IPS DF 6.9 (cell line): ENCODE results near the gene MED8.
A peak's percentile ranks its signal among the peaks of the same experiment; 100 is the strongest.

Experiments
- DNase-seq: peaks from one replicate; pipeline ENCODE4 v3.0.0-alpha.2; 2013; ENCODE audit warnings: low read depth, low spot score
- H3K27ac ChIP-seq: one replicate; pipeline ENCODE4 v1.5.1; 2013; ENCODE audit warnings: low read length, control low read depth
- H3K27me3 ChIP-seq: 2 replicates; pipeline ENCODE4 v1.6.1; 2013; ENCODE audit warnings: mild to moderate bottlenecking, low read length; ENCODE audit not compliant: control insufficient read depth, insufficient read depth
- H3K36me3 ChIP-seq: 2 replicates; pipeline ENCODE4 v1.6.1; 2013; ENCODE audit warnings: low read length; ENCODE audit not compliant: control insufficient read depth, insufficient read depth
- H3K4me1 ChIP-seq: 2 replicates; pipeline ENCODE4 v1.6.1; 2013; ENCODE audit warnings: low read length; ENCODE audit not compliant: control insufficient read depth, insufficient read depth
- H3K4me3 ChIP-seq: 2 replicates; pipeline ENCODE4 v1.5.1; 2013; ENCODE audit warnings: mild to moderate bottlenecking, low read length
- H3K9me3 ChIP-seq: 2 replicates; pipeline ENCODE4 v1.6.1; 2013; ENCODE audit warnings: low read length, inconsistent platforms; ENCODE audit not compliant: control insufficient read depth, insufficient read depth
- WGBS: extraction: QIAGEN DNeasy Blood & Tissue Kit; methylation state at CpG from one replicate; pipeline ENCODE4 v1.1.7; 2013; ENCODE audit warnings: mixed read lengths, missing lambda C conversion rate; ENCODE audit not compliant: insufficient read length, insufficient coverage; 5-methylcytosine and 5-hydroxymethylcytosine counted together

The MED8 gene

GRCh38 chr1:43367904-43368645 lies 21.5 kb downstream of the MED8 start, which contains the start of gene ELOVL1:
Gene ELOVL1, minus strand, starts transcription at chr1:43368011. Its CDS starts 2,402 bp downstream, at chr1:43365609.
- Histone ChIP-seq H3K27ac (no peak within 1 kb of the TSS), H3K4me1 (peaks cover 5% of the 10 kb centered on the region; the same call in 1 of the 2 replicates), H3K4me3 (peak within 1 kb of the TSS; percentile 68; the same call in 1 of the 2 replicates), H3K27me3 (no peaks in the 10 kb centered on the region), H3K9me3 (no peaks in the 10 kb centered on the region), H3K36me3 (peaks cover 11% of the 10 kb centered on the region; the same call in 1 of the 2 replicates)
- DNase-seq, result no peak
- no CpG with 5 or more reads among the region's 58 CpGs for WGBS

GRCh38 chr1:43367026-43367903 lies 22.3 kb downstream of the MED8 start:
- Histone ChIP-seq H3K9me3 (no peaks in the 10 kb centered on the region), H3K4me1 (peaks cover 5% of the 10 kb centered on the region; the same call in 1 of the 2 replicates), H3K27me3 (no peaks in the 10 kb centered on the region), H3K4me3 (peak overlapping the region; percentile 53; the same call in 1 of the 2 replicates), H3K27ac (no peak overlapping the region), H3K36me3 (peaks cover 11% of the 10 kb centered on the region; the same call in 1 of the 2 replicates)
- no CpG with 5 or more reads among the region's 48 CpGs for WGBS
- no peak for DNase-seq

GRCh38 chr1:43366601-43367025 lies 23.0 kb downstream of the MED8 start:
- peaks cover 5% of the 10 kb centered on the region; the same call in 1 of the 2 replicates for H3K4me1 ChIP-seq
- no peak overlapping the region for H3K27ac ChIP-seq
- WGBS, result no CpG with 5 or more reads among the region's 5 CpGs
- peak overlapping the region; percentile 53; the same call in 1 of the 2 replicates for H3K4me3 ChIP-seq
- DNase-seq, result no peak
- no peaks in the 10 kb centered on the region for H3K27me3 ChIP-seq
- H3K9me3 ChIP-seq, result no peaks in the 10 kb centered on the region
- H3K36me3 ChIP-seq, result peaks cover 14% of the 10 kb centered on the region

- DNase-seq, result no peak
- no peak overlapping the region for H3K27ac ChIP-seq
- no peaks in the 10 kb centered on the region for H3K9me3 ChIP-seq
- no peak overlapping the region; the same call in 1 of the 2 replicates for H3K4me3 ChIP-seq
- H3K4me1 ChIP-seq, result peaks cover 5% of the 10 kb centered on the region; the same call in 1 of the 2 replicates
- H3K36me3 ChIP-seq, result peaks cover 19% of the 10 kb centered on the region
- WGBS, result no CpG with 5 or more reads among the region's 11 CpGs
- no peaks in the 10 kb centered on the region for H3K27me3 ChIP-seq
These were observed 23.4 kb downstream of the MED8 start for GRCh38 chr1:43366179-43366578.

- no peak for DNase-seq
- Histone ChIP-seq H3K9me3 (no peaks in the 10 kb centered on the region), H3K27ac (no peak overlapping the region), H3K36me3 (peaks cover 24% of the 10 kb centered on the region), H3K27me3 (no peaks in the 10 kb centered on the region), H3K4me3 (no peak overlapping the region), H3K4me1 (peaks cover 5% of the 10 kb centered on the region; the same call in 1 of the 2 replicates)
- WGBS, result no CpG with 5 or more reads among the region's 2 CpGs
These were observed 23.9 kb downstream of the MED8 start for GRCh38 chr1:43365678-43366077.

- Histone ChIP-seq H3K27me3 (no peaks in the 10 kb centered on the region), H3K27ac (no peak overlapping the region), H3K9me3 (no peaks in the 10 kb centered on the region), H3K36me3 (peaks cover 32% of the 10 kb centered on the region), H3K4me1 (peaks cover 9% of the 10 kb centered on the region; the same call in 1 of the 2 replicates), H3K4me3 (no peak overlapping the region)
- no peak for DNase-seq
- WGBS, result no CpG with 5 or more reads among the region's 5 CpGs
These were observed 25.6 kb downstream of the MED8 start for GRCh38 chr1:43363935-43364525.

GRCh38 chr1:43363283-43363934 lies 26.2 kb downstream of the MED8 start:
- peaks cover 7% of the 10 kb centered on the region; the same call in 1 of the 2 replicates for H3K4me1 ChIP-seq
- no CpG with 5 or more reads among the region's 9 CpGs for WGBS
- no peak for DNase-seq

GRCh38 chr1:43360616-43361015 lies 29.0 kb downstream of the MED8 start:
- Histone ChIP-seq H3K27me3 (no peaks in the 10 kb centered on the region), H3K4me1 (peaks cover 6% of the 10 kb centered on the region; the same call in 1 of the 2 replicates), H3K4me3 (no peak overlapping the region), H3K36me3 (peaks cover 32% of the 10 kb centered on the region), H3K27ac (no peak overlapping the region), H3K9me3 (no peaks in the 10 kb centered on the region)
- no CpG with 5 or more reads among the region's 4 CpGs for WGBS
- no peak for DNase-seq

More at GRCh38 chr1:43363283-43363934, 26.2 kb downstream of the MED8 start:
- Histone ChIP-seq H3K9me3 (no peaks in the 10 kb centered on the region), H3K4me3 (no peak overlapping the region), H3K36me3 (peaks cover 32% of the 10 kb centered on the region), H3K27ac (no peak overlapping the region), H3K27me3 (no peaks in the 10 kb centered on the region)

- DNase-seq, result no peak
- WGBS, result no CpG with 5 or more reads among the region's 11 CpGs
- H3K4me1 ChIP-seq, result peaks cover 6% of the 10 kb centered on the region; the same call in 1 of the 2 replicates
- H3K4me3 ChIP-seq, result peak overlapping the region; percentile 82; the same call in 1 of the 2 replicates
- no peaks in the 10 kb centered on the region for H3K27me3 ChIP-seq
- no peak overlapping the region for H3K27ac ChIP-seq
- H3K36me3 ChIP-seq, result peaks cover 32% of the 10 kb centered on the region
- H3K9me3 ChIP-seq, result no peaks in the 10 kb centered on the region
These were observed 29.9 kb downstream of the MED8 start for GRCh38 chr1:43359696-43360095.
